Trophoblast cell (in vitro differentiated cells and primary cell): ENCODE measurements around the gene SGF29.
"Not testable (repeated sequence)": the region's sequence is repeated elsewhere in the genome, so short reads cannot be mapped to it uniquely, and the experiment has no call there.

Source experiments
- DNase-seq, 2 donors: peaks; one replicate each; pipeline ENCODE4 v3.0.0-alpha.2; 2016
- H2AFZ ChIP-seq: 2 replicates; pipeline ENCODE4 v1.6.1; 2013; ENCODE audit warnings: low read length, moderate library complexity, mild to moderate bottlenecking; ENCODE audit not compliant: insufficient read depth, poor library complexity
- H2AK5ac ChIP-seq: 2 replicates; pipeline ENCODE4 v1.6.1; 2013; ENCODE audit warnings: mild to moderate bottlenecking, low read length
- H2BK120ac ChIP-seq: 2 replicates; pipeline ENCODE4 v1.6.1; 2013; ENCODE audit warnings: low read length, mild to moderate bottlenecking, moderate library complexity; ENCODE audit not compliant: insufficient read depth, poor library complexity
- H2BK12ac ChIP-seq: 2 replicates; pipeline ENCODE4 v1.6.1; 2013; ENCODE audit warnings: mild to moderate bottlenecking, low read length, moderate library complexity
- H2BK5ac ChIP-seq: 2 replicates; pipeline ENCODE4 v1.6.1; 2013; ENCODE audit warnings: low read length, low read depth, moderate library complexity, mild to moderate bottlenecking; ENCODE audit not compliant: poor library complexity
- H3K14ac ChIP-seq: 2 replicates; pipeline ENCODE4 v1.6.1; 2013; ENCODE audit warnings: mild to moderate bottlenecking, low read length
- H3K18ac ChIP-seq: 2 replicates; pipeline ENCODE4 v1.6.1; 2013; ENCODE audit warnings: mild to moderate bottlenecking, low read length
- H3K23ac ChIP-seq: 2 replicates; pipeline ENCODE4 v1.6.1; 2013; ENCODE audit warnings: low read length
- H3K27ac ChIP-seq: 2 replicates; pipeline ENCODE4 v1.5.1; 2013; ENCODE audit warnings: low read depth, mild to moderate bottlenecking, inconsistent platforms, low read length, moderate library complexity
- H3K27me3 ChIP-seq: 2 replicates; pipeline ENCODE4 v1.6.1; 2013; ENCODE audit warnings: inconsistent platforms, mild to moderate bottlenecking, low read length, moderate library complexity; ENCODE audit not compliant: insufficient read depth
- H3K36me3 ChIP-seq, 2 experiments: 1 replicate in 1 of 2; 2 replicates in 1 of 2; pipeline ENCODE4 v1.6.1; 2013; ENCODE audit warnings: low read length in 2 of 2, mild to moderate bottlenecking in 2 of 2, moderate library complexity in 1 of 2; ENCODE audit not compliant: insufficient read depth in 2 of 2, control insufficient read depth in 1 of 2
- H3K4ac ChIP-seq: 2 replicates; pipeline ENCODE4 v1.6.1; 2013; ENCODE audit warnings: low read depth, mild to moderate bottlenecking, low read length, moderate library complexity
- H3K4me1 ChIP-seq, 2 experiments: 1 replicate in 1 of 2; 2 replicates in 1 of 2; pipeline ENCODE4 v1.6.1; 2013; ENCODE audit warnings: low read length in 2 of 2, mild to moderate bottlenecking in 2 of 2, moderate library complexity in 1 of 2; ENCODE audit not compliant: insufficient read depth in 2 of 2, control insufficient read depth in 1 of 2
- H3K4me2 ChIP-seq: 2 replicates; pipeline ENCODE4 v1.6.1; 2013; ENCODE audit warnings: inconsistent platforms, mild to moderate bottlenecking, low read length, moderate library complexity
- H3K4me3 ChIP-seq: 2 replicates; pipeline ENCODE4 v1.5.1; 2013; ENCODE audit warnings: mild to moderate bottlenecking, low read depth, low read length, inconsistent platforms
- H3K79me1 ChIP-seq: one replicate; pipeline ENCODE4 v1.6.1; 2013; ENCODE audit warnings: low read length
- H3K79me2 ChIP-seq: 2 replicates; pipeline ENCODE4 v1.6.1; 2013; ENCODE audit warnings: low read length, mild to moderate bottlenecking; ENCODE audit not compliant: control insufficient read depth, insufficient read depth, poor library complexity
- H3K9ac ChIP-seq: 2 replicates; pipeline ENCODE4 v1.6.1; 2013; ENCODE audit warnings: mild to moderate bottlenecking, low read length
- H3K9me3 ChIP-seq: 2 replicates; pipeline ENCODE4 v1.6.1; 2013; ENCODE audit warnings: low read depth, mild to moderate bottlenecking, control low read depth, inconsistent platforms, low read length; ENCODE audit not compliant: insufficient read depth
- H4K12ac ChIP-seq: 2 replicates; pipeline ENCODE4 v1.6.1; 2013; ENCODE audit warnings: low read depth, mild to moderate bottlenecking, low read length, moderate library complexity
- H4K8ac ChIP-seq: 2 replicates; pipeline ENCODE4 v1.6.1; 2013; ENCODE audit warnings: low read depth, mild to moderate bottlenecking, low read length, moderate library complexity
- H4K91ac ChIP-seq: one replicate; pipeline ENCODE4 v1.6.1; 2013; ENCODE audit warnings: low read depth, mild to moderate bottlenecking, low read length, moderate library complexity
- WGBS: extraction: QIAGEN DNeasy Blood & Tissue Kit; methylation state at CpG from one replicate; pipeline ENCODE4 v1.1.7; 2013; ENCODE audit warnings: missing lambda C conversion rate; ENCODE audit not compliant: insufficient read length, insufficient coverage; ENCODE audit errors: extremely low coverage; 5-methylcytosine and 5-hydroxymethylcytosine counted together

Gene SGF29

GRCh38 chr16:28563218-28563617 is 9.5 kb downstream of the SGF29 start:
- H2BK12ac ChIP-seq: no peak overlapping the region
- H3K14ac ChIP-seq: no peak overlapping the region
- WGBS: no CpG with 5 or more reads among the region's 6 CpGs
- H3K4ac ChIP-seq: no peak overlapping the region
- H3K9me3 ChIP-seq: no peaks in the 10 kb centered on the region
- H3K23ac ChIP-seq: no peak overlapping the region
- no peak overlapping the region for H2AK5ac ChIP-seq
- DNase-seq: no peak
- H3K79me1 ChIP-seq: no peaks in the 10 kb centered on the region
- peaks cover 0 to 2% of the 10 kb centered on the region in 2 experiments for H3K36me3 ChIP-seq
- H3K27ac ChIP-seq: no peak overlapping the region
- no peak overlapping the region for H3K4me3 ChIP-seq
- no peak overlapping the region for H2AFZ ChIP-seq
- no peaks in the 10 kb centered on the region for H3K79me2 ChIP-seq
- no peak overlapping the region for H4K91ac ChIP-seq
- no peak overlapping the region for H3K9ac ChIP-seq
- H3K4me1 ChIP-seq: peaks cover 0 to 2% of the 10 kb centered on the region in 2 experiments
- H3K4me2 ChIP-seq: no peak overlapping the region
- H4K8ac ChIP-seq: no peak overlapping the region
- no peak overlapping the region for H3K18ac ChIP-seq
- no peak overlapping the region for H2BK120ac ChIP-seq
- H3K27me3 ChIP-seq: no peaks in the 10 kb centered on the region
- no peak overlapping the region for H2BK5ac ChIP-seq
- H4K12ac ChIP-seq: no peak overlapping the region

DNA sequence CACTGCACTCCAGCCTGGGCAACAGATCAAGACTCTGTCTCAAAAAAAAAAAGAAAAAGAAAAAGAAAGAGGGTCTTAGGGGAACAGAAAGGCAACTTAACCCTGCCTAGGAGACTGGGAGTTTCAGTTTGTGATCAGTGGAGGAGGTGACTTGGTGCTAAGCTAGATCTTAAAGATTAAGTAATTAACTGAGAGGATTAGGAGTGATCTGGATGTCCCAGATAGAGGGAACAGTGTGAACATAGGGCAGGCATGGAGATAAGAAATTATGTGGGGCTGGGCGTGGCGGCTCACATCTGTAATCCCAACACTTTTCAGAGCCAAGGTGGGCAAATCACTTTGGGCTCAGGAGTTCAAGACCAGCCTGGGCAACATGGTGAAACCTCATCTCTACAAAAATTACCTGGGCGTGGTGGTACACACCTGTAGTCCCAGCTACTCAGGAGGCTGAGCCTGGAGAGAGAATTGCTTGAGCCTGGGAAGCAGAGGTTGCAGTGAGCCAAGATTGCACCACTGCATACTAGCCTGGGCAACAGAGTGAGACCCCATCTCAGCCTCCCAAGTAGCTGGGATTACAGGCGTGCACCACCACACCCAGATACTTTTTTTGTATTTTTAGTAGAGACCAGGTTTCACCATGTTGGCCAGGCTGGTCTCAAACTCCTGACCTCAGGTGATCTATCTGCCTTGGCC is 12.7 kb downstream of the SGF29 start:
- not testable (repeated sequence) for H2BK120ac ChIP-seq, H3K4me3 ChIP-seq, H3K9ac ChIP-seq, H3K23ac ChIP-seq, H3K27ac ChIP-seq, H3K36me3 ChIP-seq, H4K12ac ChIP-seq, H2AFZ ChIP-seq, H3K4me2 ChIP-seq, H2AK5ac ChIP-seq, H4K8ac ChIP-seq, H2BK12ac ChIP-seq, DNase-seq, H3K18ac ChIP-seq, H2BK5ac ChIP-seq, H3K79me1 ChIP-seq, H3K14ac ChIP-seq, H3K27me3 ChIP-seq, H3K4ac ChIP-seq, H3K9me3 ChIP-seq, H4K91ac ChIP-seq, H3K4me1 ChIP-seq, H3K79me2 ChIP-seq
- no CpG with 5 or more reads among the region's 4 CpGs for WGBS

GRCh38 chr16:28567292-28567691 is 13.6 kb downstream of the SGF29 start:
- H3K9ac ChIP-seq: no peak overlapping the region
- no peak overlapping the region for H4K91ac ChIP-seq
- no peak overlapping the region for H4K8ac ChIP-seq
- no peaks in the 10 kb centered on the region for H3K27me3 ChIP-seq
- no peak overlapping the region for H2AK5ac ChIP-seq
- H2BK120ac ChIP-seq: no peak overlapping the region
- H2BK5ac ChIP-seq: no peak overlapping the region
- H3K79me1 ChIP-seq: no peaks in the 10 kb centered on the region
- peaks cover 3% of the 10 kb centered on the region for H3K9me3 ChIP-seq
- peak in 1 of 2 donors; percentile 29 for DNase-seq
- no peak overlapping the region for H3K4me3 ChIP-seq
- WGBS: no CpG with 5 or more reads among the region's 2 CpGs
- H2AFZ ChIP-seq: no peak overlapping the region
- H3K27ac ChIP-seq: no peak overlapping the region
- no peaks in the 10 kb centered on the region for H3K36me3 ChIP-seq
- no peak overlapping the region for H3K18ac ChIP-seq
- no peak overlapping the region for H3K23ac ChIP-seq
- H3K4ac ChIP-seq: no peak overlapping the region
- no peaks in the 10 kb centered on the region for H3K4me1 ChIP-seq
- H3K14ac ChIP-seq: no peak overlapping the region
- H4K12ac ChIP-seq: no peak overlapping the region
- no peak overlapping the region for H3K4me2 ChIP-seq
- no peaks in the 10 kb centered on the region for H3K79me2 ChIP-seq
- no peak overlapping the region for H2BK12ac ChIP-seq

DNA sequence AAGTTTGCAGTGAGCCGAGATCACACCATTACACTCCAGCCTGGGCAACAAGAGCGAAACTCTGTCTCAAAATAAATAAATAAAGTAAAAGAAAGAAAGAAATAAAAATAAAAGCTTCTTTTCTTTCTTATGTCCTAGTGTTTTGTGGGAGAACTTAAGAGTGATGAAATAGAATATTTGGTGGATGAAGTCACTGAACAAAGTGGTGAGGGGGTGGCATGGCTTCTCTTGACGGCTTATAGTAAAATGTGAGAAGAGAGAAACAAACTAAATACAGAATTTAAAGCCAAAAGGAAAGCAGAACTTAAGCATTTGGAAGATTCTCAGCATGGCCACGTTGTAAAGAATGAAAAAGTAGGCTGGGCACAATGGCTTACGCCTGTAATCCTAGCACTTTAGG is 15.3 kb downstream of the SGF29 start:
- Histone ChIP-seq H2BK120ac (no peak overlapping the region), H3K4me1 (peaks cover 0 to 8% of the 10 kb centered on the region in 2 experiments)
- WGBS: no CpG with 5 or more reads among the region's 5 CpGs

More for the DNA sequence above, 15.3 kb downstream of the SGF29 start:
- Histone ChIP-seq H3K36me3 (no peaks in the 10 kb centered on the region), H3K79me2 (no peaks in the 10 kb centered on the region), H2AFZ (no peak overlapping the region), H3K27me3 (no peaks in the 10 kb centered on the region), H3K4me3 (no peak overlapping the region), H2BK12ac (no peak overlapping the region), H3K4ac (no peak overlapping the region), H4K91ac (no peak overlapping the region), H2AK5ac (no peak overlapping the region), H3K23ac (no peak overlapping the region), H3K79me1 (no peaks in the 10 kb centered on the region), H3K9me3 (peaks cover 3% of the 10 kb centered on the region), H3K9ac (no peak overlapping the region), H4K12ac (no peak overlapping the region), H3K14ac (no peak overlapping the region), H3K18ac (no peak overlapping the region), H3K27ac (no peak overlapping the region), H4K8ac (no peak overlapping the region), H3K4me2 (no peak overlapping the region), H2BK5ac (no peak overlapping the region)
- DNase-seq: no peak
